HL-60 (cell line): ENCODE results near the gene GOLGA6L10.
"Not testable (repeated sequence)": the region's sequence is repeated elsewhere in the genome, so short reads cannot be mapped to it uniquely, and the experiment has no call there.

Source experiments
- DNase-seq, 2 experiments: peaks; one replicate each; pipeline ENCODE4 v3.0.0-alpha.2; 2010 to 2020; ENCODE audit warnings: low read depth in 1 of 2, low spot score in 1 of 2
- H3K27ac ChIP-seq: fragments of 250-450 bp; sonication (Bioruptor Pico); replicated peaks from 2 replicates; pipeline ENCODE4 v1.5.1; 2020; ENCODE audit warnings: mild to moderate bottlenecking, moderate library complexity
- H3K27me3 ChIP-seq: fragments of 250-450 bp; sonication (Bioruptor Pico); 2 replicates; pipeline ENCODE4 v1.5.1; 2021; ENCODE audit warnings: mild to moderate bottlenecking, moderate library complexity; ENCODE audit not compliant: insufficient read depth, poor library complexity, severe bottlenecking
- H3K4me3 ChIP-seq: replicated peaks from 2 replicates; pipeline ENCODE4 v1.5.1; 2011; ENCODE audit warnings: mild to moderate bottlenecking, control low read depth, low read length; ENCODE audit not compliant: insufficient read depth
- GABPA ChIP-seq: IDR thresholded peaks from 2 replicates; pipeline ENCODE4 v1.6.1; 2012; ENCODE audit warnings: low read depth
- POLR2AphosphoS5 ChIP-seq: IDR thresholded peaks from 2 replicates; pipeline ENCODE4 v1.6.1; 2012; ENCODE audit warnings: low read depth
- SPI1 ChIP-seq: IDR thresholded peaks from 2 replicates; pipeline ENCODE4 v1.6.1; 2012; ENCODE audit warnings: low read depth, mild to moderate bottlenecking, borderline replicate concordance
- TF ChIP-seq, protein P1 (sequence below): IDR thresholded peaks from one replicate; pipeline ENCODE4 v1.5.1; 2011; ENCODE audit warnings: low read length, control low read depth, inconsistent platforms; ENCODE audit not compliant: insufficient read depth
- TF ChIP-seq, protein P2 (sequence below): IDR thresholded peaks from 2 replicates; pipeline ENCODE4 v1.6.1; 2012; ENCODE audit warnings: low read depth; ENCODE audit not compliant: insufficient replicate concordance

The GOLGA6L10 gene

GRCh38 chr15:82317091-82317489 lies 32.2 kb downstream of the GOLGA6L10 start:
- no peak for DNase-seq
- no peaks in the 10 kb centered on the region for H3K27me3 ChIP-seq
- no peak overlapping the region for H3K4me3 ChIP-seq
- TF ChIP-seq, protein P1, sequence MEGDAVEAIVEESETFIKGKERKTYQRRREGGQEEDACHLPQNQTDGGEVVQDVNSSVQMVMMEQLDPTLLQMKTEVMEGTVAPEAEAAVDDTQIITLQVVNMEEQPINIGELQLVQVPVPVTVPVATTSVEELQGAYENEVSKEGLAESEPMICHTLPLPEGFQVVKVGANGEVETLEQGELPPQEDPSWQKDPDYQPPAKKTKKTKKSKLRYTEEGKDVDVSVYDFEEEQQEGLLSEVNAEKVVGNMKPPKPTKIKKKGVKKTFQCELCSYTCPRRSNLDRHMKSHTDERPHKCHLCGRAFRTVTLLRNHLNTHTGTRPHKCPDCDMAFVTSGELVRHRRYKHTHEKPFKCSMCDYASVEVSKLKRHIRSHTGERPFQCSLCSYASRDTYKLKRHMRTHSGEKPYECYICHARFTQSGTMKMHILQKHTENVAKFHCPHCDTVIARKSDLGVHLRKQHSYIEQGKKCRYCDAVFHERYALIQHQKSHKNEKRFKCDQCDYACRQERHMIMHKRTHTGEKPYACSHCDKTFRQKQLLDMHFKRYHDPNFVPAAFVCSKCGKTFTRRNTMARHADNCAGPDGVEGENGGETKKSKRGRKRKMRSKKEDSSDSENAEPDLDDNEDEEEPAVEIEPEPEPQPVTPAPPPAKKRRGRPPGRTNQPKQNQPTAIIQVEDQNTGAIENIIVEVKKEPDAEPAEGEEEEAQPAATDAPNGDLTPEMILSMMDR: no peak
- TF ChIP-seq POLR2AphosphoS5: no peak
- TF ChIP-seq GABPA: no peak
- TF ChIP-seq SPI1: no peak
- TF ChIP-seq, protein P2, sequence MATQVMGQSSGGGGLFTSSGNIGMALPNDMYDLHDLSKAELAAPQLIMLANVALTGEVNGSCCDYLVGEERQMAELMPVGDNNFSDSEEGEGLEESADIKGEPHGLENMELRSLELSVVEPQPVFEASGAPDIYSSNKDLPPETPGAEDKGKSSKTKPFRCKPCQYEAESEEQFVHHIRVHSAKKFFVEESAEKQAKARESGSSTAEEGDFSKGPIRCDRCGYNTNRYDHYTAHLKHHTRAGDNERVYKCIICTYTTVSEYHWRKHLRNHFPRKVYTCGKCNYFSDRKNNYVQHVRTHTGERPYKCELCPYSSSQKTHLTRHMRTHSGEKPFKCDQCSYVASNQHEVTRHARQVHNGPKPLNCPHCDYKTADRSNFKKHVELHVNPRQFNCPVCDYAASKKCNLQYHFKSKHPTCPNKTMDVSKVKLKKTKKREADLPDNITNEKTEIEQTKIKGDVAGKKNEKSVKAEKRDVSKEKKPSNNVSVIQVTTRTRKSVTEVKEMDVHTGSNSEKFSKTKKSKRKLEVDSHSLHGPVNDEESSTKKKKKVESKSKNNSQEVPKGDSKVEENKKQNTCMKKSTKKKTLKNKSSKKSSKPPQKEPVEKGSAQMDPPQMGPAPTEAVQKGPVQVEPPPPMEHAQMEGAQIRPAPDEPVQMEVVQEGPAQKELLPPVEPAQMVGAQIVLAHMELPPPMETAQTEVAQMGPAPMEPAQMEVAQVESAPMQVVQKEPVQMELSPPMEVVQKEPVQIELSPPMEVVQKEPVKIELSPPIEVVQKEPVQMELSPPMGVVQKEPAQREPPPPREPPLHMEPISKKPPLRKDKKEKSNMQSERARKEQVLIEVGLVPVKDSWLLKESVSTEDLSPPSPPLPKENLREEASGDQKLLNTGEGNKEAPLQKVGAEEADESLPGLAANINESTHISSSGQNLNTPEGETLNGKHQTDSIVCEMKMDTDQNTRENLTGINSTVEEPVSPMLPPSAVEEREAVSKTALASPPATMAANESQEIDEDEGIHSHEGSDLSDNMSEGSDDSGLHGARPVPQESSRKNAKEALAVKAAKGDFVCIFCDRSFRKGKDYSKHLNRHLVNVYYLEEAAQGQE: no peak
- no peak overlapping the region for H3K27ac ChIP-seq

GRCh38 chr15:82316247-82317090 lies 32.8 kb downstream of the GOLGA6L10 start:
- DNase-seq, H3K27me3 ChIP-seq, H3K27ac ChIP-seq, H3K4me3 ChIP-seq: not testable (repeated sequence)

DNA sequence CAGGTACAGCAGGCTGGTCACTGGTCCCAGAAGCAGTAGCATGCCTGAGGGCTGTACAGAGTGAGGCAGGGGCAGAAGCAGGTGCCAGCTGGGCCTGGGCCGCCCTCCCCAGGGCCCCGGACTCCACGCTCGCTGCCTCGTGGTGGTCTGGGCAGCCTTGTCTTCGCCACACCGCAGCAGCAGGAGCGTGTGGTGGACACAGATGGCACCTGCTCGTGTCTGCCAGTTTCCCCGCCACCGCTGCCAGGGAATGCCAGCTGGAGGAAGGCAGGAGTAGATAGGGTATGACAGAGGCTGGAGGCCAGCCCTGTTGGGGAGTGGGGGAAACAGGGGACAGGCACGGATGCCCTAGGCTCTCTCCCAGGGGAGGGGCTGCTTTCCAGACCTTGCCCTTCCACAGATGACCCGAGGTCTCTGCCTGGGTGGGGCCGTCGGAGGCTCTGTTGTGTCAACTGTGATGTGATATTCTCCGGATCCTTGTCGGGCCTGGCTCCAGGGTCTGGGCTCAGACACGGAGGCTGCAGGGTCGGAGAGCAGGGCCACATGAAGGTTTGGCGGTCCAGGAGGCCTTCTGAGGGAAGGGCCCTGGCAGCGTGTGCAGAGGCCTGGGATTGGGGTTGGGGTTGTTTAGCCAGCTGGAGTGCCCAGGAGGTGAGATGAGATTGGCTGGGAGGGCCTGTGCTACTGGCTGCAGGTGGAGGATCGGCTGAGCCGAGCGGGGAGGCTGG lies 33.6 kb downstream of the GOLGA6L10 start:
- no peaks in the 10 kb centered on the region for H3K27me3 ChIP-seq
- no peak for DNase-seq
- TF ChIP-seq, protein P1: no peak
- TF ChIP-seq POLR2AphosphoS5: no peak
- no peak for TF ChIP-seq SPI1
- TF ChIP-seq, protein P2: no peak
- TF ChIP-seq GABPA: no peak
- H3K27ac ChIP-seq: no peak overlapping the region
- H3K4me3 ChIP-seq: no peak overlapping the region

DNA sequence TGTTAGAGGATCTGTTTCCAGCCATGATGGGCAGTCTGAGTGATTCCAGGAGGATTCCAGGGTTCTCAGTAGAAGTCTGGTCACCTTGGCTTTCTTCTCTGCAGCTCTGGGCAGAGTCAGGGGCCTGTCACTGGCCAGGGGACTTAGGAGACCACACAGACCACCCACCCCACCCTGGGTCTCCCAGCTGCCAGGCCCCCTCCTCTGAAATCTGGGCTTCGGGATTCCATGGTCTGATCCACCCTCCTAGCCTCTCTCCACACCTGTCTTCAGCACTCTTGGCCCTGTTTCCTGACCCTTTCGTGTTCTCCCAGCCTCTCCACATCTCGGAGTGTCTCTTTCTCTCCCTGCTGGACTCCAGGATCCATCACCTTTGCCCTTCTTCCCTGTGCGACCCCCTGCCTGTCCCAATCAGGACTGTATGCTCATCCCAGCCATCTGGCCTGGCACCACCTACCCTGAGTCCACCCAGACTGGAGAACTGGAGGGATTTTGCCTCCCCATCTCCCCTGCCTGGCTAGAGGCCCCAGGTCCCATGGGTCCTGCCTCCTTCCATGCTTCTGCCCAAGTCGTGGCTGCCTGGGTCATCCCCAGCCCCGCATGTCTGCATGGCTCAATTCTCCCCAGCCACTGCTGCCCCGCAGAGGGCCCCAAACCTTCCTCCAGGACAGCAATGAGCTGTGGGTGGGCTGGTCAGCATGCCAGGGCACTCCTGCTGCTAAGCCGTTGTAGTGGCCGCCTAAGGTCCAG lies 34.3 kb downstream of the GOLGA6L10 start:
- Histone ChIP-seq H3K27ac (no peak overlapping the region), H3K27me3 (no peaks in the 10 kb centered on the region), H3K4me3 (no peak overlapping the region)
- no peak for DNase-seq
- no peak for TF ChIP-seq GABPA
- TF ChIP-seq, protein P1: no peak
- TF ChIP-seq POLR2AphosphoS5: no peak
- TF ChIP-seq SPI1: no peak
- TF ChIP-seq, protein P2: no peak
